Myocyte (in vitro differentiated cells): ENCODE data around the gene PRKAR1B. TPM values are rescaled to one million over a fixed set of nuclear protein-coding genes. Genes with fewer than 3 reads are reported as not detected.
"Not testable (repeated sequence)": the region's sequence is repeated elsewhere in the genome, so short reads cannot be mapped to it uniquely, and the experiment has no call there.

Experiments
- DNase-seq: peaks from one replicate; pipeline ENCODE4 v3.0.0-alpha.2; 2012; ENCODE audit warnings: low read depth
- total RNA-seq: library from RNA; depleted of rRNA; stranded (reverse); fragments of >200 nt; gene quantifications from 2 replicates; pipeline ENCODE4 v1.2.3, GENCODE V29; 2014

The PRKAR1B gene
- total RNA-seq, 1 donor from 2014 or later: 16.4 TPM

DNA sequence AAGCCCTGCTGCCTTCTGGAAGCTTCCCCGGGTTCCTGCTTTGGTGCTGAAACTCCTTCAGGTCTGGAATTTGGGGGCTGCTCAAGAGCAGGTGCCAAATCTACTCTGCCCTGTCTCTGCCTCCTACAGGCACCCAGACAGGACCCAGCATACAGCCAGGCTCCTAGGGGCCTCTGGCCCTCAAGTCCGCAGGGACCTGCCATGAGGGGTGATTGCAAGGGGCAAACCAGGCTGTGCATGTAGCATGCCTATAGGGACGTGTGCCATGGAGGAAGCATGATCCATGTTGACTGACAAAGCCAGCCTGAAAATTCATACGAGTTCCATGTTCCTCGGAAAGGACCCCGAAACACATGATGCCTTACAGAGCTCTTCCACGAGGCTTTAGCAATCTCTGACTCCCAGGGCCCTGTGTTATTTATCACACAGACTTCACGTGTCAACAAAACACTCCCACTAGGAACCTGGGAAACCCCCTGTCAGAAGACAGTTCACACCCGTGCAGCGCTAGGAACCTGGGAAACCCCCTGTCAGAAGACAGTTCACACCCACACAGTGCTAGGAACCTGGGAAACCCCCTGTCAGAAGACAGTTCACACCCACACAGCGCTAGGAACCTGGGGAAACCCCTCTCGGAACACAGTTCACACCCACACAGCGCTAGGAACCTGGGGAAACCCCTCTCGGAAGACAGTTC is 75.9 kb downstream of the PRKAR1B start:
- DNase-seq: no peak

DNA sequence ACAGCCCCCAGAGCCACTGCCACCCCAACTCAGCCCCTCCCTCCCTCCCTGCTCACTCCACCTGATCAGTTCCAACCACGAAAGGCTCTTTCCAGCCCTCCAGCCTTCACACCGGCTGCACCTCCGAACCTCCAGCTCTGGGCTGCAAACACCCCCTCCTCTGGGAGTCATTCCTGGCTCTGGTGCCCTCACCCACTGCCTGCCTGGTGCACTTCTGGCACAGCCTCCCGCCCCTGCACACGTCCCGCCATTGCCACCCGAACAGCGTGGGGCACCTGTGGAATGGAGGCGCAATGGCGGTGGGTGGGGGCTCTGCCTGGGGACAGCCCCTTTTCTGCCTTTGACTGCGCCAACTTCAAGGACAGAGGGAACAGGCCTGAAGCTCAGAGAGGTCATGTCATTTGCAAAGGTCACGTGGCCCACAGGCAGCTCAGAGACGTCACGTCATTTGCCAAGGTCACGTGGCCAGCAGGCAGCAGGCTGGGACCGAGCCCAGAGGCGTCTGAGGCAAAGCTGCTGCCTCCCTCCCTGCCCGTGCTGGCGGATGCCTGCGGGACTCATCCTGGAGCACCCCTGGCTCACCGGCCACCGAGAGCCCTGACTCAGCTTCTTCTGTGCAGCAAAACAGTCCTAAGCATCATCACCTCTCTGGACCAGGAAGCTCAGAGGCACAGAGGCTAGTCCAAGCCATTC is 76.6 kb downstream of the PRKAR1B start:
- DNase-seq: no peak

DNA sequence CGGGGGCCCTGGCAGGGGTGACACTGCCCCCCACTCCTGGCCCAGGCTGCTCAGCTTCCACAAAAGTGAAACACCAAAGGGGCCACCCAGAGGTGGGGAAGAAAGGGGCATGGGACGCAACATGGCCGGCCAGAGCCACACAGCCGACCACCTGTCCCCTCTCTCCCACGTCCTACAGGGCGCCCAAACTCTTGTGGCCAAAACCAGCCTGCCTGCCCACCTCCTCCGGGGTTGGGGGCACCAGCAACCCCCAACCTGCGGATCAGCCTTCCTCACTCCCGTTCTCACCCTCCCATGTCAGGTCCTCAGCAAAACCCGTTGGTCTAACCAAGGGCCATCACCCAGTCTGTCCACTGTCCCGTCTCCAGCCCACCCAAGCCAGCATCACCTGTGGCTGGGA is 80.1 kb downstream of the PRKAR1B start:
- DNase-seq: no peak

DNA sequence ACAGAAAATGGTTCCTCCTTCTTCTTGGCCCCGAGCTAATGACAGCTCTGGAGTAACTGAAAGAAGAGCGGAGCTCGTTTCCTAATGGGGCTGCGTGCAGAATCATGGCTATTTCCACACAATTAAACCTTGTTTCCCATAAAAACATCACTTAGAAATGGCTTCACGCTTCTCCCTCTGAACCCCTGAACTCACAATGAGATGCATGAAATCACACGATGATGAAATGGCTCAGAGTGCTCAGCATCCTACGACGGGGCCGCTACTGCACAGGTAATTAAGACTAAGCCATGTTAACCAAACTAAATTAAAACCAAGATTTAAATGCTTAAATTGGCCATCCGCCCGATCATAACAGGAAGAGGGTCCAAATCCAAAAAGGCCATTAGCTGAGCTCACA is 80.6 kb downstream of the PRKAR1B start:
- DNase-seq: no peak

DNA sequence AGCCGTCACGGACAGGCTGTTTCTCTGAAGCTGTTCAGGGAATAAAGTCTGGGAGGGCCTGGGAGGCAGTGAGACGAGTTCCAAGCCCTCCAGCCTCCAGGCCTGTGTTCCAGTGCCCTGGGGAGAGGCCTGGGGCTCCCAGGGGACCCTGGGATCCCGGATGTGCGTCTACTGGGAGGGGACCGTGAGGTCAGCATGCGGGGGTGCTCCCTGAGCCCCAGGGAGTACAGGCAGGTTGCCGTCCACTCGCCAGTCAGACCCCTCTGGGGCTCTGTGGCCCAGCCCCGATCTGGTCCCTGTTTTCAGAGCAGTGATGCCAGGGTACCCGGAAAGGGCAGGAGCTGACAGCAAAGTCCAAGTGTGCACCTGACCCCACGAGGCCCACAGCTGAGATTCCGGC is 81.5 kb downstream of the PRKAR1B start:
- DNase-seq: no peak

DNA sequence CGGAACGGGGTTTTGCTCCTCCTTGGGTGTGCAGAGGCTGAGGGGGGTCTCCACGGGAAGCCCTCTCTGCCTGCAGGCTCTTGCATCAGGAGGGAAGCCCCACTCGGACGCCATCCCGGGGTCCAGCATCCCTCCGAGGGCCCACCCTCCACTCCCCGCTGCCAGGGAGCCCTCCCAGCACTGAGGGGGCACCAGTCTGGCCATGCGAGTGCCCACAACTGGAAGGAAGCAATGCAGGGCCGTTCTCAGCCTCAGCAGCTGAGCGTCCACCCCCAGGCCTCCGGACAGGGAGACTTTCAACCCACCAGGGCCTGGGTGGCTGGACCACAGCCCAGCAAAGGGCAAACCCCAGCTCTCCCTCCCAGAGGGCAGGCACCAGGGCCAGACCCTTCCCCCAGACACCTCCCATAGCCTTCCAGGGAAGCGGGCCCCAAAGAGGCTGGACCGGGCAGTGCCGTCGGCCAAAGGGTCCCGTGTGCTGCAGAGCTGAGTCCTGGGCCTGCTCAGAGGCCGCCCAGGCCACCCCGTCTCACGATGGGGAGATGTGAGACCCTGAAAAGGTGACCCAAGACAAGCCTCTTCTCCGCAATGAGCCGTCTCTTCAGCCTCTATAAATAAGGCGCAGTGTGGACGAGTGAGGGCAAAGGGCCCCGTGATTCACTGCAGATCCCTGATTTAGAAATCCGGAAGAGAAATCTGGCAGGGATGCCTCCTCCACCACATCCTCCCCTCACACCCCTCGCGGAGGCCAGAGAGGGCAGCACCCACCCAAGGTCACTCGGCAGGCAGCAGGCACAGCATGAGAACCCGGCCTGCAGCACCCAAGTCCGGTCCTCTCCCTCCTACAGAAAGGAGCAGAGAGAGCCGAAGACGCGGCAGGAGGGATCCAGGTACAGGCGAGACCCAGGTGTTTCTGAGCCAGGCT is 82.4 kb downstream of the PRKAR1B start:
- DNase-seq: no peak

DNA sequence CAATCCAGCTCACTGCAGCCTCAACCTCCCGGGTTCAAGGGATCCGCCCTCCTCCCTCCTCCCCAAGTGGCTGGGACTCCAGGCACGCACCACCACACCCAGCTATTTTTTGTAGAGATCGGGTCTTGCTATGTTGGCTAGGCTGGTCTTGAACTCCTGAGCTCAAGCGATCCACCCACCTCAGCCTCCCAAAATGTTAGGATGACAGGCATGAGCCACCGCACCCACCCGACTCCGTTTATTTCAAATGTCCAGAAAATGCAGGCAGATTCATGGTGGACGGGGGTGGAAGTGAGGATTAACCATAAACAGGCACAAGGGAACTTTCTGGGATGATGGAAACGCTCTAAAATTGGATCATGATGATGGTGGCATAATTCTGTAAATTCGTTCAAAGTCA is 85.1 kb downstream of the PRKAR1B start:
- no peak for DNase-seq

DNA sequence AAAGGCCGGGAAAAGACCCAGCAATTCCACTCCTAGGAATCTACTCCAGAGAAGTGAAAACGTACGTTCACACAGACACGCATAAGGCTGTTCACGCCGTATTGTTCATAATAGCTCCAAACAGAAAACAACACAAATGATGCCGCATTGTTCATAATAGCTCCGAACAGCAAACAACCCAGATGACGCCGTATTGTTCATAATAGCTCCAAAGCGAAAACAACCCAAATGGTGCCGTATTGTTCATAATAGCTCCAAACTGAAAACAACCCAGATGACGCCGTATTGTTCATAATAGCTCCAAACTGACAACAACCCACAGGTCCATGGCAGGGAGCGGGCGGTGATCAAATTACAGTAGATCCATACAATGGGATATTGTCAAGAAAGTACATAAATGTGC is 85.8 kb downstream of the PRKAR1B start:
- DNase-seq: peak; percentile 64

DNA sequence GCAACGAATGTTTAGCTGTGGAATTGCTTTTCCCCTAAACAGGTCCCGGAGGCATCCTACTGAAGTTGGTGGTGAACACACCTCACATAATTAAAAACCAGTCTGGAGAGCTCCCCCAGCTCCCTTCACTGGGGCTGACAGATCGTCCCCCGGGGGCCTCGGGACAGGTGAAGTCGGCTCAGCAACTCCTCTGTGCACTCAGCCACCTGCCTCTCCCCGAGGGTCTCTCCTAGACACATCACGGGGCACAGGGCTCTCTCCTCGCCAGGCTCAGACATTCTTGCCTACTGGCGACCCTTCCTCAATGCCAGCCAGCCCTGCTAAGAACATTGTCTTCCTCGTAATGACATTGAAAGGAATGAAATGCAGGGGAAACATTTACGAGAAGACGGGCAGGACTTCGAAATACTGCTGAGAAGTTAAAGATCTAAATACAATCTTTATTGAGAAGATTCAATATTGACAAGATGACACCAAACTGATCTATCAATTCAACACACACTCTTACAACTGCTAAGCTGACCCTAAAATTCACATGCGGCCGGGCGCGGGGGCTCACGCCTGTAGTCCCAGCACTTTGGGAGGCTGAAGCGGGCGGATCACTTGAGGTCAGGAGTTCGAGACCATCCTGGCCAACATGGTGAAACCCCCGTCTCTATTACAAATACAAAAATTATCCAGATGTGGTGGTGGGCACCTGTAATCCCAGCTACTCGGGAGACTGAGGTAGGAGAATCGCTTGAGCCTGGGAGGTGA is 88.6 kb downstream of the PRKAR1B start:
- no peak for DNase-seq

DNA sequence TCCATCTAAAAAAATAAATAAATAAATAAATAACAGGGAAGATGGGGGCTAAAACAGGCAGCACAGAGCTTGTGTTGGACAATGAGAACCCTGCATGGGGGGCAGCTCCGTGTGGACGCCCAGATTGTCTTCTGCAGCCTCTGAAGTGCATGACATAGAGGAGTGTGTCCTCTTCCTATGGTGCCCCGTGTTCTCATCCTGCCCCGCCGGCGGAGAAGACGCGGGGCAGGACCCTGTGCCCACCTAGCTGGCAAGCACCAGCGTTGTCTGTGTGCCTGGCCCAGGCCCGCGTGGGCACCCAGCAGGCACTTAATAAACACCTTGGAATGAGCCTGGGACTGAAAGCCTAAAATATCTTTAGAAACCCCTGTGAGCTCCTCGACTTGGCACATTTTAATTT is 89.3 kb downstream of the PRKAR1B start:
- no peak for DNase-seq

DNA sequence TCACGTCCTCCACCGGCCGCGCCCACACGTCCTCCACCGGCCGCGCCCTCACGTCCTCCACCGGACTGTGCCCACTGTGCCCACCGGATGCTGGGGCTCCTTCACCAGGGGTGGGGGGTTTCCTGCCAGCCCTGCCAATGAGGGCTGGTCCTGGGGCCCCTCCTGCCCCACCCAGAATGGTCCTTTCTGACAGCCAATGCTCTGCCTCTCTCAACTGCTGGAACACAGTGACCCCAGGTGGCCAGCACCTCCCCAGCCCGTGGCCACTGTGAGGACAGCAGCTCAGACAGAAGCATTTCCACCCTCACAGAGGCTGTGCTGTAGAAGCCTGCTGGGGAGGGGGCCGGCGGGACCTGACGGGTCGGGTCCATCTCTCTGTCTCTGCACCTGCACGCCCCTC is 90.7 kb downstream of the PRKAR1B start:
- peak; percentile 59 for DNase-seq

DNA sequence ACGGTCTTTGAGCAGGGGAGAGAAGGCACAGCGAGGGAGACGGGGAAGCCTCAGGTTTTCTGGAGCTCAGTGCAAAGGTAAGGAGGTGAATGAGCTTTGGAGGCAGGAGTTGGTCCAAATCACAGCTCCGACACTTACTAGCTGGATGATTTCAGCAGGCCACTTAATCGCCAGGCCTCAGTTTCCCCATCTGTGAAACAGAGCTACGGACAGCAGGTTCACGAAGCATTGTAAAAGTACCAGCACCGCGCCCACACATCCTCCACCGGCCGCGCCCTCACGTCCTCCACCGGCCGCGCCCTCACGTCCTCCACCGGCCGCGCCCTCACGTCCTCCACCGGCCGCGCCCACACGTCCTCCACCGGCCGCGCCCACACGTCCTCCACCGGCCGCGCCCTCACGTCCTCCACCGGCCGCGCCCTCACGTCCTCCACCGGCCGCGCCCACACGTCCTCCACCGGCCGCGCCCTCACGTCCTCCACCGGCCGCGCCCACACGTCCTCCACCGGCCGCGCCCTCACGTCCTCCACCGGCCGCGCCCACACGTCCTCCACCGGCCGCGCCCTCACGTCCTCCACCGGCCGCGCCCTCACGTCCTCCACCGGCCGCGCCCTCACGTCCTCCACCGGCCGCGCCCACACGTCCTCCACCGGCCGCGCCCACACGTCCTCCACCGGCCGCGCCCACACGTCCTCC is 91.2 kb downstream of the PRKAR1B start:
- DNase-seq: not testable (repeated sequence)

DNA sequence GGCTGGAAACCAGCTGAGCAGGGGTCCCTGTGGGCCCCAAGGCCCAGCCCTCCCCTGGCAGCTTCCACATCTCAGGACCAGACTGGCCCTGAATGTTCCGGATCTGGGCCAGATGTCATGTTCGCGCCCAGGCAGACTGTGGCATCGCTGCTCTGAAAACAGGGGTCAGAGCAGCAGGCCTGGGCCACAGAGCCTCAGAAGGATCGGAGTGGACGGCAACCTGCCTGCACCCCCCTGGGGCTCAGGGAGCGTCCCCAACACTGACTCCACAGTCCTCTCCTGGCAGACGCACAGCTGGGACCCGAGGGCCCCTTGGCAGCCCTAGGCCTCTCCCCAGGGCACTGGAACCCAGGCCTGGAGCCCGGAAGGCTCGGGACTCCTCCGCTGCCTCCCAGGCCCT is 91.9 kb downstream of the PRKAR1B start:
- DNase-seq: no peak

DNA sequence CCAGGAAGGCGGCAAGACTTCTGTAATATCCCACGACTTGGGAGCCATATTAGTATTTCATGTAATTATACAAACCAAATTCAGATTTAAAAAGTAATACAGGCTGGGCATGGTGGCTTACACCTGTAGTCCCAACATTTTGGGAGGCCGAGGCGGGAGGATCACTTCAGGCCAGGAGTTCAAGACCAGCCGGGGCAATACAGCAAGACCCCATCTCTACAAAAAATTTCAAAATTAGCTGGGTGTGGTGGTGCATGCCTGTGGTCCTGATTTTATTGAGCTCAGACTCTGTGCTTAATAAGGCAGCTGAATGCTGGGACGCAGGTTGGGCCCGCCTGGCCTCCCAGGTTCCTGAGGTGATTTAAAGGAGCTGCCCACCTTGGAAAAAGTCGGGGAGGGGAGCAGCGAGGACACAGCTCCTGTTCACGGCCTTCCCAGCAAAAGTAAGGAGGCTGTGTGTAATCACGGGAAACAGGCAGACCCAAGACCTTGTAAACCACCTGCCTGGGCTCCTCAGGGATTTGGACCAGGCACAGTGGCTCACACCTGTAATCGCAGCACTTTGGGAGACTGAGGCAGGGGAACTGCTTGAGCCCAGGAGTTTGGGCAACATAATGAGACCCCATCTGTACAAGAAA is 93.6 kb downstream of the PRKAR1B start:
- no peak for DNase-seq

DNA sequence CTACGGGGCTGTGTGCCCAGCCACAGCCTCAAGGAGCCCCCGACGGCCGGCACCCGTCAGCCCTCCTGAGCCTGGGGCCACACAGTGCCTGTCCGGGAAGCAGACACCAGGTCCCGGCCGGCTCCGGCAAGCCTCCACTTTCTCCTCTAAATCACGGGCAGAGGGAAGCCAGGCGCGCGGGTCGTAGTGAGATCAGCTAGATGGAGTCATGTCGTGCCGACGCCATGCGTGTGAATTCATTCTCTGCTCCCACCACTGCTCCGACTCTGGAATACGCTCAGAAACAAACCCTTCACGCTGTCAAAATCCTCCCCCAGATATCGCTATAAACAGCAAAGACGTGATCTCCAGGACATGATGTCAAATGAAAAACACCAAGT is 94.3 kb downstream of the PRKAR1B start:
- DNase-seq: no peak

DNA sequence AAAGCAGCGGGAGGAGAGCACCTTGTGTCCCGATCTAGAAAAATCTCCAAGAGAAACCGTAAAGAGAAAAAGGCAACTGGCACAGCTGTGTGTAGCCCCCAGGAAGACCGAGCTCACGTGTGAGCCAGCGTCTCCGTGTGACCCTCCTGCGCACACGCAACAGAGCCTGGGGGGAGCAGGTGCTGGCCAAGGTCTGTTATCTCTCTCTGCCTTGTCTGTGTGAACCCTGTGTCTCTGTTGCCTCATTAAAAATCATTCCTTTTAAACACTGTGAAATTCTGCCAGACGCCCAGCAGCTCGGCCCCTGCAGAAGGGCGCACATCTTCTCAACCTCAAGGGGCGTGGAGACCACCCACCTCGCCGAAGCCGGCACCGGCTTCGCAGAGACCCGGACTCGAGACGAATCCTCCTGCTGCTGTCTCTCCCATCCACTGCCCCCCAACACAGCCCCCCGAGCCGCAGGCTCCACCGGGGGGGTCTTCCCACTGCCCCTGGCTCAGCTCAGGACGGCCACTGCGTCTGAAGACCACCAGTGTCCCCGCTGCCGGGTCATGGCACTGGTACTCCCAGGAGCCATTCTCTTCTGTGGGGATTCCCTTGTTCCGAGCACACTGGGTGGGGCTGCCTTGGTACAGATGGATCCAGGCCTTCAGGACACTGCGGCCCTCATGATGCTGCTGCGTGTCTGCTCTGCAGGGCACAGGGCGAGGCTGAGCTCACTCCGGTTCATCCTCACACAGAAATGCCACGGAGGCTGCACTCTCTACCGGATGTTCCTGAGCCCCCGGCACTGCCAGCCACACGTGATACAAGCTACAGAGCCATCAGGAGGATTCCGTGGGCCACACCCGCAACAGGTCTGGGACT is 94.9 kb downstream of the PRKAR1B start:
- no peak for DNase-seq

DNA sequence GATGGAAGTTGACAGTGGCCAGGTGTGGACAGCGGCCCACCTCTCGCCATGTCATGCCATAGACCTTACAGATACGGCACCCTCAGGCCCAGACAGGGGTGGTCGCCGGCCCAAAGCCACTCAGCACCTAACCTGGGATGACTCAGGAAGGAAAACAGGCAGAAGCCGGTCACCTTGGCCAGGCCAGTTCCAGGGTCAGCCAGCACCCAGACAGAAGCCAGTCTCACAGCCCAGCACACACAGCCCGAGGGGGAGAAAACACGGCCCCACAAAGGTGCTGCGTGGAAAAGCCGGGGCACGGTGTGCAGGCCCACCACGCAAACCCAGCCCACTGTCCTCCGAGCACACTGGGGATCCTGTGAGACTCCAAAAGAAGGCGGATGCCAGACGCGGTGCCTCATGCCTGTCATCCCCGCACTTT is 95.8 kb downstream of the PRKAR1B start:
- no peak for DNase-seq

DNA sequence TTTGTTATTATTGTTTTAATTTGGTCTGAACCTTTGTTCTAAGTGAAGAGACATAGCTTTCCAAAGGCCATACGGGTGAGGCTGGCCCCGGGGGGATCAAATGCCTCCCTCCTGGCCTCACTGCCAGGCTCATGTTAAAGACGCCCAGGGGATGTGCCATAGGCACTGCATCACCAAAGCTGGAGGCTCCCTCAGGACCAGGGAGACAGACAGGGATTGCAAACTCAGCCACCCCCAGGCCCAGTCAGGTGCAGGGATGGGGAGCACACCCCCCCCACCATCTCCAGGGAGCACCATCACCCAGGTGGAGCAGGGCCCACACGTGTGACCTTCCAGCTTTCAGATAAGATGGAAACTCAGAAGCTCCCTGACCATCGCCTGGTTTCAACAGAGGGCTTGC is 96.5 kb downstream of the PRKAR1B start:
- no peak for DNase-seq

DNA sequence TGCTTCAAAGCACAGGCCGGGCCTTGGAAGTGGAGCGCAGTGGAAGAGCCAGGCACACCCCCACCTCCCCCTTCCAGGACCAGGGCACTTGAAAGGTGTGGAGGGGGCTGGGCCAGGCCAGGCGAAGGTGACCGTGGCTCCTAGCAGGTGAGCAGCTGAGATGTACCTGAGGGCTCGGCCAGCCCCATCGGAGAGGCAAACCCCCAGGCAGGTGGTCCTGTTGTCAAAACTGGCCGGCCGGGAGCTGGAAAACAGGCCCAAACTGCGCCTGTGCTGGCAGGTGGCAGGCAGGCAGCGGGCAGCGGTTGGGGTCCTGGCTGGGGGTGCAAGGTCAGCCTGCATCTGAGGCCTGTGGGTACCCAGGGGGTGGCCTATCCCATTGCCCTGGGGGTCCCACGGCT is 97.0 kb downstream of the PRKAR1B start:
- no peak for DNase-seq
